ENCODE data around the gene SEZ6L.

The SEZ6L gene

DNA sequence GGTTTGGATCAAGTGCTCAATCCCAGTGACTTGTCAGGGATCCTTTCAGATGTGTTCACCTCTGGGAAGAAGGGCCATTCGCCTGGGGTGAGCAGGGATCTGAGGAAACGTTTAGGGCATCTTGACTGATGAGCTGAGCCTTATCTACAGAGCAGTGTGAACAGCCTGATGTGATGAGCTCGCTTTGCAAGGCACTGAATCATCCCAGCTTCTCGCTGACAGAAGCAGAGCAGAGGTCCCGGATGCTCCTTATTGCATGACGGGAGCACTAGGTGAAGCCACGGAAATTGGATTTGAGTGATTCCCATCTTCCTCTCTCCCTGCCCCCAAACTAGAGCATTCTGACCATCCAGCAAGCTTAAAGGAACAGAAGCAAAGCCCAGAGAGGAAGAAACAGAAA lies 46.5 kb downstream of the SEZ6L start:
- H3K4me3 ChIP-seq (ENCODE audit: low read length), result no peak overlapping the region
- no peak for TF ChIP-seq CTCF (conservative IDR thresholded peaks at IDR 0.05; ENCODE audit: low read length)
- no peak for DNase-seq (ENCODE audit: low read depth)

GRCh38 chr22:26225207-26225606 lies 55.9 kb downstream of the SEZ6L start:
- no peak for DNase-seq (ENCODE audit: low read depth)
- TF ChIP-seq CTCF (conservative IDR thresholded peaks at IDR 0.05; ENCODE audit: low read length), result no peak
- H3K4me3 ChIP-seq (ENCODE audit: low read length), result no peak overlapping the region

- no peak for TF ChIP-seq CTCF (conservative IDR thresholded peaks at IDR 0.05; ENCODE audit: low read length)
- no peak overlapping the region for H3K4me3 ChIP-seq (ENCODE audit: low read length)
- DNase-seq (ENCODE audit: low read depth), result no peak
Measured at GRCh38 chr22:26226538-26227297, 57.5 kb downstream of the SEZ6L start.

- no peak for DNase-seq (ENCODE audit: low read depth)
- no peak for TF ChIP-seq CTCF (conservative IDR thresholded peaks at IDR 0.05; ENCODE audit: low read length)
- H3K4me3 ChIP-seq (ENCODE audit: low read length), result no peak overlapping the region
Measured at GRCh38 chr22:26229910-26230309, 60.6 kb downstream of the SEZ6L start.

- no peak for DNase-seq (ENCODE audit: low read depth)
- no peak overlapping the region for H3K4me3 ChIP-seq (ENCODE audit: low read length)
- no peak for TF ChIP-seq CTCF (conservative IDR thresholded peaks at IDR 0.05; ENCODE audit: low read length)
Measured at GRCh38 chr22:26234296-26234695, 65.0 kb downstream of the SEZ6L start.

DNA sequence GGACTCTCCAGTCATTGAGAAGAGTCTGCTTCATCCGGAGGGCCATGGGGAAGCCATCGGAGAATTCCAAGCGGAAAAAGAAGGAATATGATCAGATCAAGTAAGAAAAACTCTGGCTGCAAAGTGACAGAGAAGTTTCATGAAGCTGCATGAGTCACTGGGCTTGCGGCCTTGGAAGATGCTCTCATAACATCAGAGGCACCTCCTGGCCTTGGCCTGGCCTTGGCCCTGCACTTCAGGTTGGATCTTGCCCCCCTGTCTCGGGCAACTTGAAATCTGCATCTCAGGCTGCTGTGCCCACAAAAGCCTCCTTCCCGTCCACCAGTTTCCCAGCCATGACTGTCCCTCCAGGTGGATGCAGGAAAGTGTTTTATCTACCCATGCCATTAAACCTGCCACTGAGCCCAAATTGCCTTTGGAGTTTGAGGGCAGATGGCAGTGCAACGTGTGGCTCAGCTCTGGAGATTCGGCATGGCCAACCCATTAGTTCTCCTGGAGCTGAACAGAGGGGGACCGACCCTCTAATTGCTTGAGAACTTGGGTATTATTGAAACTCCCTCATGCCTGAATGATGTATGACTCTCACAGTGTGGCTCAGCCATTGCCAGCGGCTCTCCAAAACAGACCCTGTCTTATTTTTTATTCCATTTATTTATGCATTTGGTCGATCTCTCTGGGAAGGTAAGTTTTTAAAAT lies 66.7 kb downstream of the SEZ6L start:
- no peak overlapping the region for H3K4me3 ChIP-seq (ENCODE audit: low read length)
- no peak for TF ChIP-seq CTCF (conservative IDR thresholded peaks at IDR 0.05; ENCODE audit: low read length)
- DNase-seq (ENCODE audit: low read depth), result no peak

DNA sequence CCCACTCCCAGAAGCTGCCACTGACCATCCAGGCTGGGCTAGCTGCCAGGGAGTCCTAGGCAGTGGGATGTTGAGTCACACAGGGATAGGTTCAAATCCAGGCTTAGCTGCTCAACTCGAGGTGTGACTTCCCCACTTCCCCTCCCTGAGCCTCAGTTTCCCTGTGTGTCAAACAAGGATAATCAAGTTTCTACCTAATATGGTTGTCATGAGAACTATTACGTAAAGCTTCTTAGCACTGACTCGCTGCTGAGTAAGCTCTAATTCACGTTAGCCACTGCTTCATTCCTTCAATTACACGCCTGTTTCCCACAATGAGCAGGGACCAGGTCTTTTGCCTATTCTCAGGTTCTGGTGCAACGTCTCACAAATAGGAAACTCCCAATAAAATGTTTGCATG lies 67.7 kb downstream of the SEZ6L start:
- TF ChIP-seq CTCF (conservative IDR thresholded peaks at IDR 0.05; ENCODE audit: low read length), result no peak
- H3K4me3 ChIP-seq (ENCODE audit: low read length), result no peak overlapping the region
- DNase-seq (ENCODE audit: low read depth), result peak; percentile 24

Measured in AG10803 (cell line).